Suprapubic skin (tissue), 4 donors: ENCODE results near the gene NDUFS5. TPM values are rescaled to one million over a fixed set of nuclear protein-coding genes. Genes with fewer than 3 reads are reported as not detected.

ENCODE experiments used
- DNase-seq, 2 donors: peaks; one replicate each; pipeline ENCODE4 v3.0.0-alpha.2; 2019; ENCODE audit warnings: low spot score in 2 of 2
- H3K27ac ChIP-seq: fragments of 200-600 bp; sonication (generic); one replicate; pipeline ENCODE4 v1.5.1; 2019
- H3K27me3 ChIP-seq: fragments of 200-600 bp; sonication (generic); one replicate; pipeline ENCODE4 v1.5.1; 2019
- H3K36me3 ChIP-seq: fragments of 200-600 bp; sonication (generic); one replicate; pipeline ENCODE4 v1.5.1; 2019
- H3K4me1 ChIP-seq: fragments of 200-600 bp; sonication (generic); one replicate; pipeline ENCODE4 v1.5.1; 2019
- H3K4me3 ChIP-seq: fragments of 200-600 bp; sonication (generic); one replicate; pipeline ENCODE4 v1.5.1; 2019; ENCODE audit warnings: mild to moderate bottlenecking
- H3K9me3 ChIP-seq: fragments of 200-600 bp; sonication (generic); one replicate; pipeline ENCODE4 v1.5.1; 2019
- CTCF ChIP-seq, 2 donors: fragments of 200-600 bp in 1 of 2; fragments of 450-650 bp in 1 of 2; sonication (generic) in 1 of 2; IDR thresholded peaks; one replicate each; pipeline ENCODE4 v1.5.1; 2016 to 2019; ENCODE audit warnings: antibody characterized with exemption in 2 of 2, mild to moderate bottlenecking in 1 of 2, moderate library complexity in 1 of 2
- EP300 ChIP-seq: sonication (generic); formaldehyde crosslinking; IDR thresholded peaks from one replicate; pipeline ENCODE4 v1.6.1; 2017; ENCODE audit warnings: antibody characterized with exemption
- POLR2A ChIP-seq, 2 donors: fragments of 450-650 bp; IDR thresholded peaks; one replicate each; pipeline ENCODE4 v1.6.1; 2017; ENCODE audit warnings: antibody characterized with exemption in 2 of 2, mild to moderate bottlenecking in 2 of 2, moderate library complexity in 2 of 2
- POLR2AphosphoS5 ChIP-seq, 3 donors: sonication (generic); formaldehyde crosslinking; IDR thresholded peaks; one replicate each; pipeline ENCODE4 v1.6.1; 2017; ENCODE audit warnings: antibody characterized with exemption in 3 of 3
- WGBS: methylation state at CpG from one replicate; pipeline ENCODE4 v1.1.5; 2018; 5-methylcytosine and 5-hydroxymethylcytosine counted together
- total RNA-seq, 4 donors: library from RNA; depleted of rRNA; stranded (reverse); fragments of >200 nt; gene quantifications; one replicate each; pipeline ENCODE4 v1.1.0, GENCODE V29; 2016

The NDUFS5 gene
- total RNA-seq, 4 donors from 2014 or later = 314 to 371 (median 352) TPM

- Histone ChIP-seq H3K36me3 (no peaks in the 10 kb centered on the region), H3K9me3 (no peaks in the 10 kb centered on the region), H3K4me1 (peaks cover 7% of the 10 kb centered on the region), H3K27me3 (no peaks in the 10 kb centered on the region), H3K27ac (no peak overlapping the region), H3K4me3 (no peak overlapping the region)
- WGBS = 76% methylated on average over 1 of the region's 1 CpG
- DNase-seq = no peak
- TF ChIP-seq CTCF (IDR thresholded peaks at IDR 0.05) (no peak), POLR2AphosphoS5 (IDR thresholded peaks at IDR 0.05) (no peak), POLR2A (IDR thresholded peaks at IDR 0.05) (no peak), EP300 (no peak)
Measured at GRCh38 chr1:39021426-39021825, 4.7 kb upstream of the NDUFS5 start.

- Histone ChIP-seq H3K9me3 (no peaks in the 10 kb centered on the region), H3K36me3 (peaks cover 1% of the 10 kb centered on the region), H3K4me1 (peaks cover 15% of the 10 kb centered on the region), H3K27ac (no peak overlapping the region), H3K4me3 (no peak overlapping the region), H3K27me3 (no peaks in the 10 kb centered on the region)
- no peak for DNase-seq
- TF ChIP-seq POLR2AphosphoS5 (IDR thresholded peaks at IDR 0.05) (no peak), CTCF (IDR thresholded peaks at IDR 0.05) (no peak), EP300 (no peak), POLR2A (IDR thresholded peaks at IDR 0.05) (no peak)
- 79% methylated on average over 1 of the region's 1 CpG for WGBS
Measured at GRCh38 chr1:39023140-39023539, 3.0 kb upstream of the NDUFS5 start.

GRCh38 chr1:39026866-39027507 lies 837 bp downstream of the NDUFS5 start:
- Histone ChIP-seq H3K27ac (peak overlapping the region; percentile 97), H3K4me1 (peaks cover 15% of the 10 kb centered on the region), H3K36me3 (peaks cover 40% of the 10 kb centered on the region), H3K9me3 (no peaks in the 10 kb centered on the region), H3K4me3 (peak overlapping the region; percentile 77), H3K27me3 (no peaks in the 10 kb centered on the region)
- TF ChIP-seq EP300 = no peak
- no peak for TF ChIP-seq POLR2A (IDR thresholded peaks at IDR 0.05)
- no peak for TF ChIP-seq CTCF (IDR thresholded peaks at IDR 0.05)
- TF ChIP-seq POLR2AphosphoS5 (IDR thresholded peaks at IDR 0.05) = no peak
- WGBS = 26% methylated on average over 30 of the region's 30 CpGs
- DNase-seq = no peak

GRCh38 chr1:39034114-39034654 lies 8.0 kb downstream of the NDUFS5 start:
- Histone ChIP-seq H3K36me3 (peaks cover 84% of the 10 kb centered on the region), H3K27me3 (no peaks in the 10 kb centered on the region), H3K9me3 (no peaks in the 10 kb centered on the region), H3K4me3 (no peak overlapping the region), H3K4me1 (no peaks in the 10 kb centered on the region), H3K27ac (no peak overlapping the region)
- no peak for DNase-seq
- WGBS = 65% methylated on average over 6 of the region's 6 CpGs
- TF ChIP-seq CTCF (IDR thresholded peaks at IDR 0.05) = no peak

GRCh38 chr1:39036678-39037077 lies 10.5 kb downstream of the NDUFS5 start:
- peaks cover 71% of the 10 kb centered on the region for H3K36me3 ChIP-seq

More at GRCh38 chr1:39036678-39037077, 10.5 kb downstream of the NDUFS5 start:
- Histone ChIP-seq H3K27me3 (no peaks in the 10 kb centered on the region), H3K27ac (no peak overlapping the region), H3K4me1 (no peaks in the 10 kb centered on the region), H3K9me3 (no peaks in the 10 kb centered on the region), H3K4me3 (no peak overlapping the region)
- TF ChIP-seq POLR2AphosphoS5 (IDR thresholded peaks at IDR 0.05) = no peak
- 93% methylated on average over 5 of the region's 5 CpGs for WGBS
- no peak for DNase-seq
